Fibroblast of skin of scalp (primary cell): ENCODE data around the gene NHP2.
"Not testable (repeated sequence)": the region's sequence is repeated elsewhere in the genome, so short reads cannot be mapped to it uniquely, and the experiment has no call there.

ENCODE experiments used
- DNase-seq: peaks from one replicate; pipeline ENCODE4 v3.0.0-alpha.2; 2013

The NHP2 gene

DNA sequence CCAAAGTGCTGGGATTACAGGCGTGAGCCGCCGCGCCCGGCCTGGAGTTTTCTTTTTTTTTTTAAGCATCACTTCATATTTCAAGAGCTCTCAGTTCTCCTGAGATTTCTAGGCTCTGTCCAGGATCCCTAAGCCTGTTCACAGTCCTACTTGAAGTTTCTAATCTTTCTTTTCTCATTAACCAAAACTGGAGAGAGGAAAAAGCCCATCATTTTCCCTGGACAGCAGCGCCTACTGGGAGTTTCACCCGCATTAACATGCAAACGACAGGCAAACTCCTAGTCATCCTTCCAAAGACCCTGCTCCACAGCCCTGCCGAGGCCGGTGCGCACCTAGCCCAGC is 23.5 kb downstream of the NHP2 start:
- peak; percentile 13 for DNase-seq

GRCh38 chr5:178129296-178129695 is 24.4 kb downstream of the NHP2 start:
- DNase-seq = no peak

GRCh38 chr5:178127300-178128009 is 26.2 kb downstream of the NHP2 start:
- not testable (repeated sequence) for DNase-seq

DNA sequence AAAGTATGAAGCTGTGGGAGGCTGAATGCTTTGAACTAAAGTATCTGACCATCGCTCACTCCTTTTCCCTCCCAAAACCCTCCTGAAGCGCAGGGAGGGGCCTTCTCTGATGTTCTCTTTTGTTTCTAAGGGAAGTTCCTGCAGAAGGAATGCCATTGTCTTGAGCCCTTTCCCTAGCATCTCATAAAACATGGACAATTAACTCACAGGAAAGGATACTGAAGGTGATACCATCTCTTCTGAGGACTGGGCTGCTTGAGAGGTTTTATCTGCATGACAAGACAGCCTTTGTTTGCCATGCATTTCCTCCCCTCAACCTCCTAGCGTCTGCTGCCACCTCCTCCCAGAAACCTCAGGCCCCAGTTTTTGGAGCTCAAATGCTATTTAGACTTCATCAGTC is 27.1 kb downstream of the NHP2 start:
- no peak for DNase-seq

GRCh38 chr5:178125253-178125906 is 28.3 kb downstream of the NHP2 start:
- no peak for DNase-seq

DNA sequence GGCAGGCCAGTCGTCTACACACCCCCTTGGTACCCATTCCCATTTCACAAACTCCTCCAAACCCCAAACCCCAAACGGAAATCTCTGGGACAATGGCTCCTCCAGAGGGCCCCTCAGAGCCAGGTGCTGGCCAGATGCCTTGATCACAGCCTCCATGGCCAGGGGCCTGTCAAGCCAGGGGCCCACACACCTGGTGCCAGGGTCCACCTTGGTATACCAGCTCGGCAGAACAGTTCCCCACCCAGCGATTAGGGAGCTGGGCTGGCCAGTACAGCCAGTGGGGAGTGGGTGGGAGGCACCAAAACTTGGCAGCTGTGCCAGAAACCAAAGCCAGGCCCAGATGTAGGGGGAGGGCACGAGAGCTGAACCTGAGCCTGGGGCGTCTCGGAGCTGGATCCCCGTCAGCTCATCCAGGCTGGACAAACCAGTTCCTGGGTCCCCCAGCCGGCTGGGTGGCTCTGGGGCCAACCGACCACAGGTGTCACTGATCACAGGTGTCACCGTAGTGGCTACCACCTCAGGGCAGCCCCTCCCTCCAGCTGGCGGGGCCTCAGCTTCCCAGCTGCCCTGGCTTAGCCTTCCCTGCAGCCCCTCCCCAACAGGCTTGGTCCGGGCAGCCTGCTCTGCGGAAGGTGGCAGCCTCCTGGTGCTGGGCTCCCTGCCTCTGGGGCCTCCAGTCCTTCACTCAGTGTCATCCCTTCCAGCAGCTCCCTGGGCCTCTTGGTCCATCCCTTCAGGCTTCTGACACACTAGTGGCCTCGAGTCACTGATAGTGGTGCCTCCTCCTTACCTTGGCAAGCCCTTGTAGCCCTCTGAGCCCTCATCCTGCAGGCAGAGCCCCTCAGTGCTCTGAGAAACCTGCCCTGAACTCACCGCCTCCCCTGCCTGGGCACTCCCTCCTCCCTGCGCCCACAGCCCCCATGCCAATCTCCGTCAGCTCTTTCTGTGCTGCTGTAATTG is 29.4 kb downstream of the NHP2 start:
- no peak for DNase-seq

- no peak for DNase-seq
Measured at GRCh38 chr5:178123094-178123965, 30.4 kb downstream of the NHP2 start.

- no peak for DNase-seq
Measured at GRCh38 chr5:178122346-178122745, 31.3 kb downstream of the NHP2 start.

GRCh38 chr5:178121391-178122276 is 32.1 kb downstream of the NHP2 start:
- no peak for DNase-seq

DNA sequence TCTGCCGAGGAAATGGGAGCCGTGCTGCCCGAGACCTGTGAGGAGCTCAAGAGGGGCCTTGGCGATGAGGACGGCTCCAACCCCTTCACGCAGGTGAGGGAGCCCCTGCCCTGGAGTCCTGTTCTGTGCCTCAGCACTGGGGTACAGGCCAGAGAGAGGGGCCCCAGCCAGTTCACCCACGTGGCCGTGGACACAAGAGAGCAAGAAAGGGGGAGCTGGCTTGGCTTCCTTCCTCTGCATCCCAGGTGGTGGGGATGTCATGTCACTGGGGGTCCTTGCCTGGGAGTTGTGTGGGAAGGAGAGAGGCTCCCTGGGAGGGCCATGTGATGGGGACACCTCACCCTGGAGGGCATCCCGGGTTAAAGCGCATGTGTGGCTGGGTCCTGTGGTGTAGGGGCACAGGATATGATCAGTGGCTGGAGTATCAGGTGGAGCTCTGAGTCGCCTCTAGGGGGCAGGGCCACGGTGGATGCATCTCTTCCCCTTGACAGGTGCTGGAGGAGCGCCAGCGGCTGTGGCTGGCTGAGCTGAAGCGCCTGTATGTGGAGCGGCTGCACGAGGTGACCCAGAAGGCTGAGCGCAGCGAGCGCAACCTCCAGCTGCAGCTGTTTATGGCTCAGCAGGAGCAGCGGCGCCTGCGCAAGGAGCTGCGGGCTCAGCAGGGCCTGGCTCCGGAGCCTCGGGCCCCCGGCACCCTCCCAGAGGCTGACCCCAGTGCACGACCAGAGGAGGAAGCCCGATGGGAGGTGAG is 32.9 kb downstream of the NHP2 start:
- peak; percentile 54 for DNase-seq

GRCh38 chr5:178119915-178120606 is 33.6 kb downstream of the NHP2 start:
- no peak for DNase-seq

DNA sequence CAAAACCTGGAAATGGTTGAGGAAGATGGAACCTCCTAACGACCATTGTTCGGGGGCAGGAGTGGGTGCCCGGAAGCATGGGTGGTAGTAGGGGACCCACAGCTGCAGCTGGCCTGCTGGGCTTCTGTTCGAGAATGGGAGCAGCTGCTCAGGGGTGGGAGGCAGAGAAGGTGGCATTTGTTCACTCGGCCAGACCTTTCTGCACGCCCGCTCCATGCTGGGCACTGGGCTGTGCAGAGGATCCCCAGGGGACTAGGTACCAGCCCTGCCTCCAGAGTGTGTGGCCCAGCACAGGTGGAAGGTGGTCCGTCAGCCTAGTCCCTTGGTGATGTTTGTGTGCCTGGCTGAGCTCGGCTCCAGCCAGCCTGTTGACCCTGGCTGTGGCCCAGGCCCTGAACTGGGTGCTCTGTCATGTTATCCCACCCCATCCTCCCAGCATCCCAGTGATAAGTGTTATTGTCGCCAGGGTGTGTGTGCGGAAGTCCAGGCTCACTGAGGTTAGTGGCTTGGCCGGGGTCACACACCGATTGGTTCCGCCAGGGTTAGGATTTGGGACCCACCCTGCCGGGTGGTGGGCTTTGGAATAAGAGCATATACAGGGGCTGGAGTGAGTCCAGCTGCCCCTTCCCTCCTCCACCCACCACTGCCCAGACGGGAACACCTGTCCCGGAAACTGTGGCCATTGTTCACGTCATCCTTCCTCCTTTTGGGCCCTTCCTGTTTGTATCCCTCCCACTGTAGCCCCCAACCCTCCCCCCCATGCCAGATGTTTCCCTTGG is 35.6 kb downstream of the NHP2 start:
- DNase-seq = no peak

DNA sequence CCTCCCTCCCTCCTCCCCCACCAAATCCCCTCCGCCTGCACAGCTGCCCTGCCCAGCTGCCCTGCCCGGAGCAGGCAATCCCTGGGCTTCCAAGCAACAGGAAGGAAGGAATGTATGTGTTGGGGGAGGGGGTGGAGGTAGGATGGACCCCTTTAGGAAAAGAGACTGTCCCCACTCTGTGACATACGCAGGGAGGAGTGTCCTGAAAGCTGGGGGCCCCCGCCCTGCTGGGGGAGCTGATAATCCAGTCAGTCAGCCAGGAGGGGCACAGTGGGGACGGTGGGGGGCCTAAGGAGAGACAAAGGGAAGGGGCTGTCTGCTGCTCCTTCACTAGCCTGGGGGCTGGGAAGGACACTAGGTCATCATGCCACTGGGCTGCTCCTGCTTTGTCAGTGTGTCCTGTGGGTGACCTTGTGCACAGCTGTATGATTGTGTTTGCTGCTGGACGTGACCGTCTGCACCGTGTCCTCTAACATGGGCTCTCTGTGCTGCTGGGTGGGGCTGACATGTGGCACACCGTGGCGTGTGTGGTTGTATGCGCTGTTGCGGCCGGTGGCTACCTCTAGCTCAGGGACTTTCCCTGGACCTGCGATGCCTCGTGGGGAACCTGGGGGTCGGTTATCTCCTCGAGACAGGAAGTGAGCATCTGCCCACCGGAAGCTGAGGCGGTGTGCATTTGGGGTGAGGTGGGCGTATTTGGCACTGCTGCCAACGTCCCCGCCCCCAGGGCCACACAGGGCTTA is 37.4 kb downstream of the NHP2 start:
- DNase-seq = no peak

GRCh38 chr5:178115814-178116142 is 37.9 kb downstream of the NHP2 start:
- DNase-seq = no peak

DNA sequence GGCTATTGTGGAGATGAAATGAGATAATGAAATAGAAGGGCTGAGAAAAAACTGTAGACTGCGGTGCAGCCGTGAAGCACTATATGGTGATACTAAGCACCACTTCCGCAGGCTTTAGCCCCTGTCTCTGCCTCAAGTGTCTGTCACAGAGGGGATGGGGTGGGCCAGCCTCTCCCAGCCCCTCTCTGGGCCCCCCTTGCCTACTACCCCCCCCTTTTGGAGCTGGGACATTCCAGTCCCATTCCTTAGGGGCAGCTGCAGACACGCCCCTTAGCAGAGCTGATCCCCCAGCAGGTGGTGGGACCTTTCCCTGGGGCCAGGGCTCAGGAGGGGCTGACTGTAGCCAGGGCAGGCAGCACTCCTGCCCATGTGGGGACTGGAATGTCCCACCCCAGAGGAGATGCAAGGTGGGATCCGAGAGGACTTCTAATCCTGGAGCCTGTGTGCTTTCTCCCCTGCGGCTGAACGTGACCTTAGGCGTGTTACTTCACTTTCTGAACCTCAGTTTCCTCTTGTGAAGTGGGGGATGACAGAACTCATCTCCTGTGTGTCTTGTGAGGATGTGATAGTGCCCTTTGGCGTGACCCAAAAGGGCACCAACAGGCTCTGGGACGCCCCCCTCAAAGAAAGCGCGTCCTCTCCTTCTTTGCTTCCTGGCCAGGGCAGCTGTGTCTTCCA is 38.4 kb downstream of the NHP2 start:
- DNase-seq = no peak

DNA sequence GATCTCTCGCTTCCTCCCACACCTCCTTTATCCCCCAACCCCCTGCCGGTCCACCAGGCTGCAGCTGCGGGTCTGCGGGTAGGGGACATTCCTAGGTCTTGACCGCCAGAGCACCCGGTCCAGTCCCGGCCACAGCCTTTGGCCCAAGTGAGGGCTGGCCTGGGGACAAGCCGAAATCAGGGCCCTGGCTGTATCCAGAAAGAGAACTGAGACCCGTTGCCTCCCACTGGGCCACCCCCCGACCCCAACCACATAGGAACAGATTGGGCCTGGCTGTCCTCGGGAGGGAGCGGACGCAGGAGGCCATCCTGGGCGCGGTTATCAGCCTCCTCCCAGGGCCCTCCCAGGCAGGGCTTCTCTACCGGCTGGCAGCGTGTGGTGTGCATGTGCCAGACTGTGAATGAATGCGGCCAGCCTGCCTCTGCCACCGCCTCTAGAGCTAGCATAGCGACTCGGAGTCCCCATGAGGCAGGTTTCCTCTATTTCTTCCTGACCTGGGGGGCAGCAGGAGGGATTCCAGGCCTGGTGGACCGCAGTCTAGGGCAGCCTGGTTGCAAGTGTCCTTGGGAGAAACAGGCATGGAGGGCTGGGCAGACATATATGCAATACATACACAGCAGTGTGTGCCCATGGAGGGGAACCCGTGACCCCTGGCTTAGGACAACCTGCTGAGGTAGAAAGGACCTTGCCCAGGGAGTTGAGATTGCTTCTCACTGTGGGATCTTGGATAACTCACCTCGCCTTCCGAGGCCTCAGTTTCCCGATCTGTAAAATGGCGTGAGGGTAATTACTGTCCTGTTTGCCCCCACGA is 39.2 kb downstream of the NHP2 start:
- DNase-seq = no peak

DNA sequence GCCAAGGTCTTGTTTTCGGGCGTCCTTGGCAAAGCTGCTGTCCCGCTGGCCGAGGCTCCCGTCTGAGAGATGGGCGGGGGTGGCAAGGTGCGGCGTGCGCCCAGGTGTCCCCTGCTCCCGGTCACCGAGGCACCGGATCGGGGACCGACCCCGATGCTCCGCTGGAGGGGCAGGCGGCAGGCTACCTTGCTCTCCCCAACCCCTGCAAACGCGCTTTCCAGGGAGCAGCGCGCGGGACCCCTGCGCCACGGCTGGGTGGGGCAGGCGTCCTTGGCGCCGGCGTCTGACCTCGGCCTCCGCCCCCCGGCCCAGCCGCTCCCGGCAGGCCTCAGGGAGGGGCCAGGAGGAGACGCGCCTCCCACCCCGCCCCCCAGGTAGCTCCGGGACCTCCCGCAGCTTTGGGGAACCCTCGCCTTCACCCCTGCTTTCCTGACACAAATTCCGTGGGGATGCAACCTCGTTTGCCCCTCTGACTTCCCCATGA is 39.8 kb downstream of the NHP2 start:
- no peak for DNase-seq
